NCI-H187 treated with DMSO at 0.1 percent for 48 hours (cell line): Measurements from ENCODE around the gene TBC1D22A.

Experiments used
- DNase-seq: peaks from one replicate; lab custom pipeline; 2025; lab: John Stamatoyannopoulos, UW

TBC1D22A gene

DNA sequence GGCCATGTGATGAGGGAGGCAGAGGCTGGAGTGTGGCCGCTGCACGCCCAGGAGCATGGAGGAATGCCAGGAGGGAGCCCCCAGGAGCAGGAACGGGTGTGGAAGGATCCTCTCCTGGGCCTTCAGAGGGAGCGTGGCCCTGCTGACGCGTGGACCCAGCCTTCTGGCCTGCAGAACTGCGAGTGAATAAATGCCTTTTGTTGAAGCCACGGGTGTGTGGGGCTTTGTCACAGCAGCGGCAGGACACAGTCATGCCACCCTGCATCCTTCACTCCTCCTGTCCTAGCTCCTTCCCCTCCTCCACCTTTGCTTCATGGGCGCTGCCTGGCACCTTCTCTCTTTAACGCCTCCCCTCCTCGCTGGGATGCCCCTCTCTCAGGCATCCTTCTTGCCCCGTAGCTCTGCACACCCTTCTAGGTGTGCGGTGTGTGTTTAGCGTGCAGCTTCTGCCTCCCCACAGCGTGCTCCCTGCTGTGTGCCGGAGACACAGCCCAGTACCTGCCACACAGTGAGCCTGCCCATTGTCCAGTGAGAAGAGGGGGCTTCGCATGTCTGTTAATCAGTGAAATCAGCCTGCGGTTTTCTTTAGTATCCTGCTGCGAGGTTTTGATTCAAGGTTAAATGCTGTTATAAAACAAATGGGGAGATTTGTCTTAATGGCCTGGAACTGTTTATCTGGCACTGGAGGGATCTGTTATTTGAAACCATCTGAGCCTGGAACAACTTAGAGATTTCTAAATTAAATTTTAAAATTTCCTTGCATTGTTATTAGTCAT is 459.6 kb downstream of the TBC1D22A start:
- no peak for DNase-seq
